ENCODE results near the gene HVCN1. TPM values are rescaled to one million over a fixed set of nuclear protein-coding genes. Genes with fewer than 3 reads are reported as not detected.

HVCN1 gene
- total RNA-seq, 1 donor from 2014 or later = 21.3 TPM

DNA sequence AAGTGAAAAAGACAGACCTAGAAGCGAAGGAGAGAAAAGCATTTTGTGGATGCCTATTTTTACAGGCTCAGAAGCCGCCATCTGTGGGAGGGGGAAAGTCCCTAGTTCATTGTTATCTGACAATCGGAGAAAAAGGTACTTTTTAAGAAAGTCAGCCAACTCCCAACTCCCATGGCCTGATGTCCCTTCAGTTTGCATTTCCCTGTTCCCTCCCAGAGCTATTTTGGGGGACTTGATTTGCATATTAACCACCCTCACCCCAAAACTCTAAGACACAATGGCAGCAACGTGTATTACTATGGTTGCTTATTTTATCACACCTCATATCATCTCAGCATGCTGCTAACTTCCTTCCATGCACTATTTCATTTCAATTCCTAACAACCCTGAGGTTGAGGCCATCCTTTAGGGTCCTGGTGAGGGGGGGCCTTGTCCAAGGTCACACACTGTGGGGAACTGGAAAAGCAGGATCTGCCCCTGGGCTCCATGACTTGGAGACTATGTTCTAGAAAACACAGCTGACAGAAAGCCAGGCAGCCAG lies 18.7 kb downstream of the HVCN1 start:
- no peak for TF ChIP-seq CTCF (IDR thresholded peaks at IDR 0.05)
- DNase-seq (no peak), ATAC-seq (no peak)
- Histone ChIP-seq H3K9me3 (no peaks in the 10 kb centered on the region), H3K4me1 (no peaks in the 10 kb centered on the region), H3K27me3 (no peaks in the 10 kb centered on the region), H3K4me3 (no peak overlapping the region), H3K36me3 (no peaks in the 10 kb centered on the region), H3K27ac (no peak overlapping the region)
- intact Hi-C loops (cut with DNase I) = no loop called here

- no peak for ATAC-seq
Observed at GRCh38 chr12:110669193-110669502, 19.8 kb downstream of the HVCN1 start.

GRCh38 chr12:110668480-110669192 lies 20.3 kb downstream of the HVCN1 start:
- no peaks in the 10 kb centered on the region for H3K36me3 ChIP-seq
- ATAC-seq (no peak), DNase-seq (no peak)
- no peak overlapping the region for H3K4me3 ChIP-seq
- H3K27me3 ChIP-seq = no peaks in the 10 kb centered on the region
- no peaks in the 10 kb centered on the region for H3K4me1 ChIP-seq
- no peaks in the 10 kb centered on the region for H3K9me3 ChIP-seq
- H3K27ac ChIP-seq = no peak overlapping the region
- no peak for TF ChIP-seq CTCF (IDR thresholded peaks at IDR 0.05)
- intact Hi-C loops (cut with DNase I) = no loop called here

More at GRCh38 chr12:110669193-110669502, 19.8 kb downstream of the HVCN1 start:
- TF ChIP-seq CTCF (IDR thresholded peaks at IDR 0.05) = no peak
- intact Hi-C loops (cut with DNase I) = no loop called here
- DNase-seq = no peak
- H3K4me1 ChIP-seq = no peaks in the 10 kb centered on the region
- no peak overlapping the region for H3K4me3 ChIP-seq
- no peaks in the 10 kb centered on the region for H3K9me3 ChIP-seq
- H3K27ac ChIP-seq = no peak overlapping the region
- H3K27me3 ChIP-seq = no peaks in the 10 kb centered on the region
- no peaks in the 10 kb centered on the region for H3K36me3 ChIP-seq

- no peak for TF ChIP-seq CTCF (IDR thresholded peaks at IDR 0.05)
- H3K27me3 ChIP-seq = no peaks in the 10 kb centered on the region
- no peak overlapping the region for H3K4me3 ChIP-seq
- DNase-seq (no peak), ATAC-seq (no peak)
- H3K4me1 ChIP-seq = no peaks in the 10 kb centered on the region
- H3K27ac ChIP-seq = no peak overlapping the region
- H3K36me3 ChIP-seq = no peaks in the 10 kb centered on the region
- intact Hi-C loops (cut with DNase I) = no loop called here
- no peaks in the 10 kb centered on the region for H3K9me3 ChIP-seq
Observed at GRCh38 chr12:110667671-110668070, 21.2 kb downstream of the HVCN1 start.

GRCh38 chr12:110666892-110667291 lies 22.0 kb downstream of the HVCN1 start:
- Histone ChIP-seq H3K27ac (no peak overlapping the region), H3K4me1 (no peaks in the 10 kb centered on the region), H3K36me3 (no peaks in the 10 kb centered on the region), H3K9me3 (no peaks in the 10 kb centered on the region), H3K27me3 (no peaks in the 10 kb centered on the region), H3K4me3 (no peak overlapping the region)
- no peak for DNase-seq
- TF ChIP-seq CTCF (IDR thresholded peaks at IDR 0.05) = no peak
- intact Hi-C loops (cut with DNase I) = no loop called here
- no peak for ATAC-seq

All from upper lobe of right lung (tissue), 1 donor.